ENCODE results near the gene CYP4Z1. TPM values are rescaled to one million over a fixed set of nuclear protein-coding genes. Genes with fewer than 3 reads are reported as not detected.

The CYP4Z1 gene
- total RNA-seq, 4 donors from 2014 or later, result 1.1 to 2.8 (median 1.5) TPM

- Histone ChIP-seq H3K9me3 (no peaks in the 10 kb centered on the region), H3K4me1 (peaks cover 0 to 14% (median 9%) of the 10 kb centered on the region in 4 donors), H3K27me3 (peaks cover 0 to 13% (median 0%) of the 10 kb centered on the region in 4 donors), H3K27ac (replicated peaks in 1 of 4) (peak overlapping the region in 2 of 4 donors; percentile 22 to 28), H3K4me3 (no peak overlapping the region), H3K36me3 (peaks cover 0 to 20% (median 0%) of the 10 kb centered on the region in 4 donors)
- WGBS, result 77% methylated on average over 3 of the region's 3 CpGs
- TF ChIP-seq EP300 (IDR thresholded peaks at IDR 0.05) (no peak), POLR2A (IDR thresholded peaks at IDR 0.05; ENCODE audit: low read depth) (no peak), CTCF (IDR thresholded peaks at IDR 0.05) (no peak), POLR2AphosphoS5 (IDR thresholded peaks at IDR 0.05) (no peak)
- intact Hi-C loops (cut with DNase I), result no loop called here
- DNase-seq (ENCODE audit: extremely low spot score), result peak; percentile 57
Observed at GRCh38 chr1:47030170-47030805, 36.7 kb upstream of the CYP4Z1 start.

DNA sequence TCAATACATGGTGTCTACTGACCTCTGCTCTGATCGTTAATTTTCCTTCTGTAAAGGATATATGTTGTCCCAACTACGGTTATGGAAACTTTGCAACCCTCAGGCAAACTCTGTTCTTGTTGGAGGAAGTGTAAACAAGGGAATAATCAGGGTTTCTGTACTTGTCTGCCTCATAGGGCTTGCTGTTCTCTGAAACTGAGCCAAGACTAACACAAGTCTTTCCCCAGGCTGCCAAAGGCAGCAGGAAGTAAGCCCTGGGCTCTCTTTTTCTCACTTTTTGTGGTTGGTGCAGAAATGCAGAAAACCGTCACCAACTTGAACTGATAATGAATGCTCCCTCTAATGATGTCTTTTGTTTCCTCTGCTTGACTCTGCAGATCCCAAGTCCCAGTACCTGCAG, 36.0 kb upstream of the CYP4Z1 start:
- Histone ChIP-seq H3K9me3 (no peaks in the 10 kb centered on the region), H3K27me3 (peaks cover 0 to 6% (median 0%) of the 10 kb centered on the region in 4 donors), H3K36me3 (peaks cover 0 to 20% (median 0%) of the 10 kb centered on the region in 4 donors), H3K4me1 (peaks cover 0 to 14% (median 9%) of the 10 kb centered on the region in 4 donors), H3K4me3 (no peak overlapping the region), H3K27ac (replicated peaks in 1 of 4) (peak overlapping the region in 2 of 4 donors; percentile 22 to 28)
- intact Hi-C loops (cut with DNase I), result no loop called here
- TF ChIP-seq EP300 (IDR thresholded peaks at IDR 0.05) (no peak), POLR2AphosphoS5 (IDR thresholded peaks at IDR 0.05) (no peak), CTCF (IDR thresholded peaks at IDR 0.05) (no peak), POLR2A (IDR thresholded peaks at IDR 0.05; ENCODE audit: low read depth) (no peak)
- DNase-seq (ENCODE audit: extremely low spot score), result peak; percentile 14
- 34% methylated on average over 3 of the region's 3 CpGs for WGBS

DNA sequence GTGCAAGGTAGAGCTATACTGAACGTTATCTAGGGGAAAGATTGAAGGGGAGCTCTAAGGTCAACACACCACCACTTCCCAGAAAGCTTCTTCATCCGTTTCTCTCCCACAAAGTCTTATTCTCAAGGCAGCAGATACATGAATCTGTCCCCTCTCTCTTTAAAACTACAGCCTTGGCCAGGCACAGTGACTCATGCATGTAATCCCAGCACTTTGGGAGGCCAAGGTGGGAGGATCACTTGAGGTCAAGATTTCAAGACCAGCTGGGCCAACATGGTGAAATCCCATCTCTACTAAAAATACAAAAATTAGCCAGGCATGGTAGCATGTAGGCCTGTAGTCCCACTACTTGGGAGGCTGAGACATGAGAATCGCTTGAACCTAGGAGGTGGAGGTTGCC, 35.4 kb upstream of the CYP4Z1 start:
- H3K27ac ChIP-seq (replicated peaks in 1 of 4), result no peak overlapping the region
- H3K4me1 ChIP-seq, result peaks cover 0 to 14% (median 9%) of the 10 kb centered on the region in 4 donors
- TF ChIP-seq EP300 (IDR thresholded peaks at IDR 0.05) (no peak), POLR2A (IDR thresholded peaks at IDR 0.05; ENCODE audit: low read depth) (no peak), CTCF (IDR thresholded peaks at IDR 0.05) (no peak), POLR2AphosphoS5 (IDR thresholded peaks at IDR 0.05) (no peak)
- peak; percentile 42 for DNase-seq (ENCODE audit: extremely low spot score)
- WGBS, result 67% methylated on average over 3 of the region's 3 CpGs
- intact Hi-C loops (cut with DNase I), result no loop called here
- H3K9me3 ChIP-seq, result no peaks in the 10 kb centered on the region
- H3K4me3 ChIP-seq, result no peak overlapping the region
- H3K27me3 ChIP-seq, result peaks cover 0 to 3% (median 0%) of the 10 kb centered on the region in 4 donors
- peaks cover 0 to 20% (median 0%) of the 10 kb centered on the region in 4 donors for H3K36me3 ChIP-seq

- TF ChIP-seq EP300 (IDR thresholded peaks at IDR 0.05) (no peak), POLR2AphosphoS5 (IDR thresholded peaks at IDR 0.05) (no peak), POLR2A (IDR thresholded peaks at IDR 0.05; ENCODE audit: low read depth) (no peak), CTCF (IDR thresholded peaks at IDR 0.05) (no peak)
- Histone ChIP-seq H3K9me3 (no peaks in the 10 kb centered on the region), H3K4me1 (peaks cover 0 to 2% (median 0%) of the 10 kb centered on the region in 4 donors), H3K36me3 (peaks cover 0 to 30% (median 0%) of the 10 kb centered on the region in 4 donors), H3K27me3 (no peaks in the 10 kb centered on the region), H3K4me3 (no peak overlapping the region), H3K27ac (replicated peaks in 1 of 4) (no peak overlapping the region)
- intact Hi-C loops (cut with DNase I), result no loop called here
- DNase-seq (ENCODE audit: extremely low spot score), result no peak
- 93% methylated on average over 1 of the region's 1 CpG for WGBS
Observed at GRCh38 chr1:47036764-47037163, 30.3 kb upstream of the CYP4Z1 start.
